GM12878 (cell line): Measurements from ENCODE around the gene EVA1A. TPM values are rescaled to one million over a fixed set of nuclear protein-coding genes. Genes with fewer than 3 reads are reported as not detected.

Experiments used
- ATF7 ChIP-seq: fragments of 450-650 bp; IDR thresholded peaks from 2 replicates; pipeline ENCODE4 v1.6.1; 2016; ENCODE audit warnings: low read depth, mild to moderate bottlenecking
- CBX5 ChIP-seq: sonication (generic); IDR thresholded peaks from 2 replicates; pipeline ENCODE4 v1.6.1; 2016; ENCODE audit warnings: low read depth, moderate library complexity, mild to moderate bottlenecking, inconsistent platforms
- CHD4 ChIP-seq: fragments of 200-600 bp; sonication (generic); IDR thresholded peaks from 2 replicates; pipeline ENCODE4 v1.6.1; 2016; ENCODE audit warnings: mild to moderate bottlenecking
- FOS ChIP-seq: IDR thresholded peaks from 3 replicates; pipeline ENCODE4 v1.6.1; 2011; ENCODE audit warnings: borderline replicate concordance; ENCODE audit not compliant: insufficient read length; ENCODE audit errors: extremely low read depth
- SMAD1 ChIP-seq: fragments of 450-650 bp; IDR thresholded peaks from 2 replicates; pipeline ENCODE4 v1.6.1; 2018; ENCODE audit warnings: mild to moderate bottlenecking, low read depth; ENCODE audit not compliant: partially characterized antibody
- TCF12 ChIP-seq: IDR thresholded peaks from 2 replicates; pipeline ENCODE4 v1.6.1; 2011; ENCODE audit warnings: low read depth, mild to moderate bottlenecking, low read length
- polyA plus RNA-seq, 11 experiments: library from polyadenylated mRNA; depleted of rRNA in 4 of 11; unstranded in 6 of 11; stranded (reverse) in 5 of 11; fragments of >200 nt; fragmentation: Nextera tagmentation in 4 of 11; fragmentation: Illumina TruSeq in 1 of 11; extraction: Ambion mirVana in 4 of 11; extraction: Trizol in 1 of 11; gene quantifications; 1 replicate in 1 of 11; 2 replicates in 10 of 11; pipeline versions ENCODE4 v1.2.1 to v1.2.3, GENCODE V29; 2011 to 2016; ENCODE audit warnings: inconsistent platforms in 2 of 11, missing spikeins in 2 of 11, low read depth in 1 of 11
- total RNA-seq, 4 experiments: library from RNA; depleted of rRNA in 3 of 4; stranded (reverse); fragments of >200 nt in 3 of 4; fragmentation: Illumina TruSeq in 1 of 4; extraction: Trizol in 1 of 4; gene quantifications; 2 replicates each; pipeline versions ENCODE4 v1.2.1 to v1.2.3, GENCODE V29; 2013 to 2021
- TF ChIP-seq, protein P1 (sequence below): IDR thresholded peaks from 2 replicates; pipeline ENCODE4 v1.6.1; 2011; ENCODE audit warnings: mild to moderate bottlenecking, low read depth, low read length, moderate library complexity; ENCODE audit not compliant: insufficient replicate concordance
- TF ChIP-seq, protein P2 (sequence below): IDR thresholded peaks from 2 replicates; pipeline ENCODE4 v1.6.1; 2012; ENCODE audit warnings: mild to moderate bottlenecking, low read depth, low read length
- TF ChIP-seq, protein P3 (sequence below): fragments of 450-650 bp; IDR thresholded peaks from 2 replicates; pipeline ENCODE4 v1.6.1; 2018; ENCODE audit warnings: borderline replicate concordance, mild to moderate bottlenecking; ENCODE audit not compliant: partially characterized antibody

EVA1A gene
- total and polyA plus RNA-seq, 10 of the 15 experiments (the other 5 are each of a cell fraction or from before 2014, with no cell fraction given): 0.13 to 1.0 (median 0.34) TPM; not detected in 5

DNA sequence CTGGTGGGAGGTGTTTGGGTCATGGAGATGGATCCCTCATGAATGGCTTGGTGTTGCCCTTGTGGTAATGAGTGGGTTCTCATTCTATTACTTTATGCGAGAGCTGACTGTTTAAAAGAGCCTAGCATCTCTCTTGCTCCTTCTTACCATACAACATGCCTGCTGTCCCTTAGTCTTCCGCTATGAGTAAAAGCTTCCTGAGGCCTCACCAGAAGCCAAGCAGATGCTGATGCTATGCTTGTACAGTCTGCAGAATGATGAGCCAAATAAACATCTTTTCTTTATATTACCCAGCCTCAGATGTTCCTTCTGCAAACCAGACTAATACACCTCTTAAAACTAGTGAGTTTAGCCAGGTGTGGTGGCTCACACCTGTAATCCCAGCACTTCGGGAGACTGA lies 23.1 kb downstream of the EVA1A start (continued):
- TF ChIP-seq, protein P1, sequence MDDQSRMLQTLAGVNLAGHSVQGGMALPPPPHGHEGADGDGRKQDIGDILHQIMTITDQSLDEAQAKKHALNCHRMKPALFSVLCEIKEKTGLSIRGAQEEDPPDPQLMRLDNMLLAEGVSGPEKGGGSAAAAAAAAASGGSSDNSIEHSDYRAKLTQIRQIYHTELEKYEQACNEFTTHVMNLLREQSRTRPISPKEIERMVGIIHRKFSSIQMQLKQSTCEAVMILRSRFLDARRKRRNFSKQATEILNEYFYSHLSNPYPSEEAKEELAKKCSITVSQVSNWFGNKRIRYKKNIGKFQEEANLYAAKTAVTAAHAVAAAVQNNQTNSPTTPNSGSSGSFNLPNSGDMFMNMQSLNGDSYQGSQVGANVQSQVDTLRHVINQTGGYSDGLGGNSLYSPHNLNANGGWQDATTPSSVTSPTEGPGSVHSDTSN: no peak
- TF ChIP-seq ATF7 (no peak), FOS (no peak), CBX5 (no peak), TCF12 (no peak), CHD4 (no peak), SMAD1 (no peak)
- TF ChIP-seq, protein P2, sequence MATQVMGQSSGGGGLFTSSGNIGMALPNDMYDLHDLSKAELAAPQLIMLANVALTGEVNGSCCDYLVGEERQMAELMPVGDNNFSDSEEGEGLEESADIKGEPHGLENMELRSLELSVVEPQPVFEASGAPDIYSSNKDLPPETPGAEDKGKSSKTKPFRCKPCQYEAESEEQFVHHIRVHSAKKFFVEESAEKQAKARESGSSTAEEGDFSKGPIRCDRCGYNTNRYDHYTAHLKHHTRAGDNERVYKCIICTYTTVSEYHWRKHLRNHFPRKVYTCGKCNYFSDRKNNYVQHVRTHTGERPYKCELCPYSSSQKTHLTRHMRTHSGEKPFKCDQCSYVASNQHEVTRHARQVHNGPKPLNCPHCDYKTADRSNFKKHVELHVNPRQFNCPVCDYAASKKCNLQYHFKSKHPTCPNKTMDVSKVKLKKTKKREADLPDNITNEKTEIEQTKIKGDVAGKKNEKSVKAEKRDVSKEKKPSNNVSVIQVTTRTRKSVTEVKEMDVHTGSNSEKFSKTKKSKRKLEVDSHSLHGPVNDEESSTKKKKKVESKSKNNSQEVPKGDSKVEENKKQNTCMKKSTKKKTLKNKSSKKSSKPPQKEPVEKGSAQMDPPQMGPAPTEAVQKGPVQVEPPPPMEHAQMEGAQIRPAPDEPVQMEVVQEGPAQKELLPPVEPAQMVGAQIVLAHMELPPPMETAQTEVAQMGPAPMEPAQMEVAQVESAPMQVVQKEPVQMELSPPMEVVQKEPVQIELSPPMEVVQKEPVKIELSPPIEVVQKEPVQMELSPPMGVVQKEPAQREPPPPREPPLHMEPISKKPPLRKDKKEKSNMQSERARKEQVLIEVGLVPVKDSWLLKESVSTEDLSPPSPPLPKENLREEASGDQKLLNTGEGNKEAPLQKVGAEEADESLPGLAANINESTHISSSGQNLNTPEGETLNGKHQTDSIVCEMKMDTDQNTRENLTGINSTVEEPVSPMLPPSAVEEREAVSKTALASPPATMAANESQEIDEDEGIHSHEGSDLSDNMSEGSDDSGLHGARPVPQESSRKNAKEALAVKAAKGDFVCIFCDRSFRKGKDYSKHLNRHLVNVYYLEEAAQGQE: no peak
- TF ChIP-seq, protein P3, sequence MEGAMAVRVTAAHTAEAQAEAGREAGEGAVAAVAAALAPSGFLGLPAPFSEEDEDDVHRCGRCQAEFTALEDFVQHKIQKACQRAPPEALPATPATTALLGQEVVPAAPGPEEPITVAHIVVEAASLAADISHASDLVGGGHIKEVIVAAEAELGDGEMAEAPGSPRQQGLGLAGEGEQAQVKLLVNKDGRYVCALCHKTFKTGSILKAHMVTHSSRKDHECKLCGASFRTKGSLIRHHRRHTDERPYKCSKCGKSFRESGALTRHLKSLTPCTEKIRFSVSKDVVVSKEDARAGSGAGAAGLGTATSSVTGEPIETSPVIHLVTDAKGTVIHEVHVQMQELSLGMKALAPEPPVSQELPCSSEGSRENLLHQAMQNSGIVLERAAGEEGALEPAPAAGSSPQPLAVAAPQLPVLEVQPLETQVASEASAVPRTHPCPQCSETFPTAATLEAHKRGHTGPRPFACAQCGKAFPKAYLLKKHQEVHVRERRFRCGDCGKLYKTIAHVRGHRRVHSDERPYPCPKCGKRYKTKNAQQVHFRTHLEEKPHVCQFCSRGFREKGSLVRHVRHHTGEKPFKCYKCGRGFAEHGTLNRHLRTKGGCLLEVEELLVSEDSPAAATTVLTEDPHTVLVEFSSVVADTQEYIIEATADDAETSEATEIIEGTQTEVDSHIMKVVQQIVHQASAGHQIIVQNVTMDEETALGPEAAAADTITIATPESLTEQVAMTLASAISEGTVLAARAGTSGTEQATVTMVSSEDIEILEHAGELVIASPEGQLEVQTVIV: no peak
- TF ChIP-seq, all 136 proteins: peak for 0
